SKM-1 (cell line): Measurements from ENCODE around the gene ZNF609.
"Not testable (repeated sequence)": the region's sequence is repeated elsewhere in the genome, so short reads cannot be mapped to it uniquely, and the experiment has no call there.

Source experiments
- DNase-seq: peaks from one replicate; lab custom pipeline; 2025; ENCODE audit not compliant: unreplicated experiment; lab: John Stamatoyannopoulos, UW

ZNF609 gene

DNA sequence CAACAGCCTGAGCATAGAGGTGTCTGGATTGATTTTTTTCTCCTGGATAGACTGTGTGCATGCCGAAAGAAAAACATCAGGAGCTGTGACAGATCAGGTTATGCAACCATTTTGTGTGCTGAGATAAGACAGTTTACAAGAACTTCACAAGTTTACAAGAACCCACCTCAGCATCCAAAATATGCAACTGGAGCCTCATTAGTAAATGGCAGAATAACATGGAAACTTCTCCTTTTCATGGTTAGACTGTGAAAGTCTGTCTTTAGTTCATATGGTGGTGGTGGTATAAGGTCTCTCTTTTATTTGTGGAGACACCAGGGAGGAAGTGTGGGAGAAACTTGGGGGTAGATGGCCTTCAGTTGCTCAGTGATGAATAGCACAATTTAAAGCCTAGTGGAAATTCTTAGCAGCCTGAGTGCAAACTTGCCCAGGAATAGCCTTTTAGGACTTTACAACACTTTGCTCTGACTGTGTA is 3.7 kb upstream of the ZNF609 start:
- DNase-seq, result peak; percentile 12

DNA sequence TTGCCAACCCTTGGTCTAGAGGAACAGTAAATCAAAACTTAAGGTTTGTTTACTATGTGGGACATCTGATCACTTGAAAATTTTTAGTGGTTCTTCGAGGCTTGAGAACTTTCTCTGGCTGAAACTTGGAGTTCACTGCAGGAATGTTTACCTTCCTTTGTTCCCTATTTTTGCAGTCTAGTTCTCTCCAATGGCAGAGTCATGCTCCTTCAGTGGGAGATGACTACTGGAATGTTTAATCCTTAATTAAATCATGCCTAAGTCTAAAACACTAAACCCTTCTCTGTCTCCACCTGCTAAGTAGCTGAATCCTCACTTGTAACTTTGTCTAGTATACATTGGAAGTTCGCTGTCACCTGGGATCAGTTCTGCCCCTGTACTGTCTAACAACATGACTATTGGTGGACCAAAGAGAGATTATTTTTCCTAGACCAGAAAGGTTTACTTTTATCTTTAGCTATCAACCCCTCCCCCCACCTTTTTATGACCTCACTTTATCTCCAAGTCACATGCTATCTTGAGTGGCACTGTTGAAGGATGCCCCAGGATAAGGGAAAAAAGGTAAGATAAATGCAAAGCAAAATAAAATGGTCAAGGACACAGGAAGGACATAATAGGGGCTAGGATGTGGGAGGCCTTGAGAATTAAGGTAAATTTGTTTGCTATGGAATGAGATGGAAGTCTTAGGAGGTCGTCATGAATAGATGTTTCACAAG is 1.2 kb upstream of the ZNF609 start:
- DNase-seq, result no peak

DNA sequence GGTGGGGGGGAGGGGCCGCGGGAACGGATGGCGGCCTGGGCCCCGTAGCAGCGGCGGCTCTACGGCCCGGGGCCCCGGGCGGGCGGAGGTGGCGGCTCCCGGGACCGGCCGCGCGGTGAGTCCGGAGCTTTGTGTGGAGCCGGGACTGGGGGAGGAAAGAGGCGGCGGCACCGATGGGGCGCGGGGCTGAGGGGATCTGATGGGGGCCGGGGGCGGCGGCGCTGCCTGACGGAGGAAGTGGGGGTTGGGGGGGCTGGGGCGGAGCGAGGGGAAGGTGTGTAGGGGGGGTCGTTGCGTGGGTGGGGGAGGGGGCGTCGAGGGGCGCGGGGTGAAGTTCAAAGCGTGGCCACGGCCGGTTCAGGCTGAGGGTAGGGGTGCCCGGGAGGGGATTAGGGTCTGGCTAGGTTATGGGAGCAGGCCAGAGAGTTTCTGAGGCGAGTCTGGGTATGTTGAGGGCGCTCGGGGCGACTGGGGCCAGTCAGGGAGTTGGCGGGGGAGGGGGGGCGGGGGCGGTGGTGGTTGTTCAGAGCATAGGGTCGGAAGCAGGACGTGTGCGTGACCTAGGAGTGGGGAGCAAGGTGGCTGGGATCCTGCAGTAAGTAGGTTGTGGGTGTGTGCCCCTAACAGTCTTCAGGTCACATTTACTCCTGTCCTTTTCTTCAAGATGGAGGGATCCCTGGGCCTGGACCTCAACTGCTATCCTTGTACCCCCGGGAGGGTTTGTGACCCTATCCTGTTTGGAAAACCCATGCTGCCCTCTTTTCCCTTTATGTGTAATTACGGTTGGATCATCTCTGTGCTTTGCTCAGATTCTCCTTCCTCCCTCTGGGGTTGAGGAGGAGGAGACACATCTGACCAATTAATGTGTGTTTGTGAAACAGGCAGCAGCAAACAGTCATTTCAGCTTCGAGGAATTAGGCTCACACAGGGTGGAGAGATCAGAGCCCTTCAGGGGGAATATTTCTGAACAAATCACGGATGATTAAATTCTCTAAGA is 644 bp downstream of the ZNF609 start:
- peak; percentile 21 for DNase-seq

DNA sequence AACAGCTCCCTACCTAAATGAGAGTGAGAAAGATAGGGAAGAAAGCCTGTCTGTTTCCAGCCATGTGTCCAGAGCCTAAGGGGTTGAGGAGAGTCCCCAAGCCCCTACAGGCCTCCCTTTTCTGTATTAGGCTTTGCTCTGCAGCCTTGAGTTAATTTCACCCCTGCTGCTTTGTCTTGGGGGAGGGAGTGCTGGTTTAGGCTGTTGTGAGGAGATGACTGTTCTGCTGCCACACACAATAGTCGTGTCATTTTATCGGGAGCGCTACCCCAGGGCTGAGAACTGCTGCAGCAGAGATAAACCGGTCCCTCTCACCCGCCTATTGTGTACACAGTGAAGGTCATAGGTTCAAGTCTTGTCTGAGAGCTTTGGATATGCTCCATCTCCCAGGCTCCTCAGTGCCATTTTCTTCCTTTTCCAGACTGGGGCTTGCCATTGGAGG is 1.4 kb downstream of the ZNF609 start:
- no peak for DNase-seq

DNA sequence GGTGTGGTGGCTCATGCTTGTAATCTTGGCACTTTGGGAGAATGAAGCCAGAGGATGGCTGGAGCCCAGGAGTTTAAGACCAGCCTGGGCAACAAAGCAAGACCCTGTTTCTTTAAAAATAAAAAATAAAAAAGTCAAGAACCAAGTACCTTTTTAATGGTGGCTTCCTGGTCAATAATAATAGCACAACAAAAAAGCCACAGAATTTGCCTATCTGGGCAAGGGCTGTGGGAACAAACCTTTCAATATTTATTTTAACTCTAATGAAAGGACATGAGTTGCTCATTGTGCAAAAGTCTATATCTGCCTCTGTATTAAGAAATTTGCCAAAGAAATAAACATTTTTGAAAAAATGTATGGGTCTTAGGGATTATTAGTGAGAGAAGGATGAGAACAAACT is 2.1 kb downstream of the ZNF609 start:
- DNase-seq, result no peak

DNA sequence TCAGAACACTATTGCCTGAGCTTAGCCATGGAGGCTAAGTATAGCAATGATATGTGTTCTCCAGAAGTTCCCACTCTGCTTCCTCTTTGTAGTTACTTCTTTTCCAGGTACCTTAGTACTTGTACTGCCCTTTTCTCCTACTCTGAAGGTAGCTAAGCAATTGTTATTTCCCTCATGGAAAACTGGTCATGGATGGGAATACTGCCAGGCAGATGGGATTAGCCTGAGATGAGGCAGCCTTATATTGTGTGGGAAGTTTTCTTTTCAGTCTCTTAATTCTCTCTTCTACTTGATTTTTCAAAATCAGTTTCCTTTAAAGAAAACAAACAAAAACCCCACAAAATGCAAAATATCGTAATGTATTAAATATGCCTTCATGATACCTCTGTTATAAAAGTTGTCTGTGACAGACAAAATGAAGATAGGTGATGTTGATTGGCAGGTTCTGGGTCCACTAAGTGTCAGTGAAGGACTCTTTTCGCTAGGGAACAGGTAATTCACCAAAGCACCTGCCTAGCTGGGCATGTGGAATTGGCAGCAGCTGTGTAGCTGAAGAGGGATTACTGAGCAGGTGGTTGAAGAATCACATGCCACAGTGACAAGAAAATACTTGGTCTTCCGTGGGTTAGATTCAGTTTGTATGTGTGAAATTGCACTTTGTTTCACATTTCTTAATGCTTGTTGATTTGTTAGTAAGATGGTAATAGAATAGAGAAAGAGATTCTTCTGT is 4.1 kb downstream of the ZNF609 start:
- DNase-seq, result no peak

DNA sequence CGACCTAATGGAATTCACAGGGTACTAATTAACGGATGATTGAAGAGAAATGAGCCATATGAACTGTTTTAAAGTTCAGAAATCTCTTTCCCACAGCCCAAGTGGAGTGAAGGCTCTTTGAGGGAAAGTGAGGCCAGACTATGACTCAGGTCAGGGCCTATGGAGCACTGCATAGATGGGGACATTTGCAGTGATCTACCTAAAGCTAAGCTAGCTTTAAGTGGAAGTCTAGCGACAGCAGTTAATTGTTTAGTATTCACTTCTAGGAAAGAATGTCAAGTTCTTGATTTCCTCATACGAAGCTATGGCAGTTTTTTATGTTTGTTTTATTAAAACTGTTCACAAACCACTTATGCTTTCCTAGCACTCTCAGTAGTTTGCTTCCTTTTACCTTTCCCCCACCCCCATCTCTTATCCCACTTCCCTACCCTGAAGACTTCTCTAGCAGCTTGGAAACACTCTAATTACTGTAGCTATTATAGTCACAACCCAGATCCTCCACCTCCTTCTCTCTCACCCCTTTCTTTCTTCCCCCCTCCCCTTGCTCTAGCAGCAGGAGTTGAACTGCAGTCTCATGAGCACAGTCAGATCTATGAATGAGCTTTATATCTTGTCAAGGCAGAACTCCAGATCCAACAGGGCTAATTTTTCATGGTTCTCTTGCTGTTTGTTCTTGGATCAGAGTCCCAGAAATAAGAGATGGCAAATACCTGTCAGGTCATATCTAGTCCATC is 6.2 kb downstream of the ZNF609 start:
- no peak for DNase-seq

DNA sequence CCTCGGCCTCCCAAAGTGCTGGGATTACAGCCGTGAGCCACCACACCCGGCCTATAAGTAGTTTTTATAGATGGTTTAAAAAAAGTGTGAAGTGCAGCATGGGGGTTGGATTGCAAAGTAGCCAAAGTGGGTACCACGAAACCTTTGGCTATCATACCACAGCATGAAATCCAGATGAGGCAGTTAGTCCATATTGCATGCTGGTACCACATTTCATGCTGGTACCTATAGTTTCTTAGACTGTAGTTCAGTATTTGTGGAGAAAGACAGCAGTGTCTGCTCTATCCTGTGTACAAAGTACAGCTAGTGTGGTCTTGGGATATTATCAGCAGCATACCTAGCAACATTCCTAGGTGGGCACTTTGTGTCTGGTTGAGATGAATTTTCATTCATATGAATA is 11.8 kb downstream of the ZNF609 start:
- no peak for DNase-seq

DNA sequence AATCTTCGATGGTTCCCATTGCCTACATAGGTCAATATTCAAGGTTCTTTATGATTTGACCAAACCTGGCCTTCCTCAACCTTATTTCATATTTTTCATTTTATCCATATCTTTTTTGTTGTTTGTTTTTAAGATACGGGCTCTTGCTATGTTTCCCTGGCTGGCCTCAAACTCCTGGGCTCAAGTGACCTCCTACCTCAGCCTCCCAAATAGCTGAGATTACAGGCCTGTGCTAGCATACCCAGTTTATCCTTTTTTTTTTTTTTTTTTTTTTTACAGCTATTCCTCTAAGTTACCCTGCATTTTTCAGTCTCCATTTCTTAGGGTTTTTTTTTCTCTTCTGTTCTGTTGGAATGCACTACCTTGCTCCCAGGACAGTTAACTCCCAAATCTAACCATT is 14.5 kb downstream of the ZNF609 start:
- DNase-seq, result no peak

DNA sequence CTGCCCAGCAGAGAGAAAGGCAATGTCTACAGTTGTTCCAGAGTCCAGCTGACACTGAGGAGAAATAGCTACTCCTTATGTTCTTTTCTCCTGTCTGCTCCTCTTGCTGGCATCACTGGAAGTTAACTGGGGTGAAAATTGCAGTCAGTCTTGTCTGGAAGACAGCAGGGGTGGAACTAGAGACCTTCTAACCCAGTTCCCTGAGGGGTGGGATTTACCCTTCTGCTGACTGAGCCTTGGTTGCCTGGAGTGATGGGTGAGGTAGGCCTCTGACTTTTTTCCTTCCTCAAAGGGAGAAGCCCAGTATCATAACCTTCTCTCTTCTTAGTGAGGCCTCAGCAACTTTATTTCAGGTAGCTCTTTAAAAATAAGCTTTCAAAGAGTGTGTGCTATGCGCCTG is 16.2 kb downstream of the ZNF609 start:
- no peak for DNase-seq

DNA sequence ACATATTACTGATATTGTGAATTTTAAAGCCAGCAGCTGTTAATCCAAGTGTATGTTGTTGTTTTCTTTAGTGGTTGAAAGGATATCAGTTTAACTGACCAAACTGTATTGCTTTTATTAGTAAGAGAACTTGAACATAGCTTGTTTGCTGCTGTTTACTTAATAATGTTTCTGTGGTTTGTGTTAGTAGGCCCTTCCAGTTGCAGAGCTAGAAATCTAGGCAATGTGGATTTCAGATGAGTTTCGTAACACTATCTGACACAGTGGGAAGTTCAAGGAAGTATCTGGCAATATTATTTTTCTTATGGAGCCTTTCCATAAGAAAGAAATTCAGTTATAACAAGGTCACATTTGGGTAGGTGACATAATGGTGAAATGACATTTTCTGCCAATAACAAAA is 18.5 kb downstream of the ZNF609 start:
- DNase-seq, result no peak

DNA sequence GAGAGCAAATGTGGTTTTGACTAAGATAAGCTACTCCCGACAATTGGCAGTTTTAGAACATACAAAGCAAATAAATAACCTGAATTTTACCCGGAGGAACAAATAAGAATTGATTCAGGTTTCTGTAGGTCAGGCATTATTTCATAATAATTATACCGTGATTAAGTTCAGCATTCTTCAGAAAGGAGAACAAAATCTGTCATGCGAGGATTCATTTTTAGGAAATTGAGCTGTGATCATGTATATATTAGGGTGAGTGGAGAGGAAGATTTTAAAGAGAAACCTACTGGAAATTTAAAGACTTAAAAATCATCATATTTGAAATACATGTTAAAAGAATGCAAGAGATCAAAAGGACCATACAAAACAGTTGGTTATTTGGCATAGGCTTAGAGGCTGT is 20.5 kb downstream of the ZNF609 start:
- DNase-seq, result no peak

DNA sequence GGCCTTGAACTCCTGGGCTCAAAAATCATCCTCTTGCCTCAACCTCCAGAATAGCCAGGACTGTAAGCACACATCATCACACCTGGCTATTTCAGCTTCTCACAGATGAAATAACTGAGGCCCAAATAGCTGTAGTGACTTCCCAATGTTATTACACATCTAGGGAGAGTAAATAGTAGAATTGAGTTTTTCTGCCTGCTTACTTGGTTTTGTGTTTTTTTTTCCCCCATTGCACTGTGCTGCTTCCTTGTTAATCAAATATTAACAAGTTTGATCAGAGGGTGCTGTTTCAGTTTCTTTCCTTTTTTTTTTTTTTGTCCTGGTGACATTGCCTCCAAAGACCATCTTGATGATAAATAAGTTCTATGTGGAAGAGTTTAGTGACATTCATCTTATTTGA is 23.4 kb downstream of the ZNF609 start:
- no peak for DNase-seq

DNA sequence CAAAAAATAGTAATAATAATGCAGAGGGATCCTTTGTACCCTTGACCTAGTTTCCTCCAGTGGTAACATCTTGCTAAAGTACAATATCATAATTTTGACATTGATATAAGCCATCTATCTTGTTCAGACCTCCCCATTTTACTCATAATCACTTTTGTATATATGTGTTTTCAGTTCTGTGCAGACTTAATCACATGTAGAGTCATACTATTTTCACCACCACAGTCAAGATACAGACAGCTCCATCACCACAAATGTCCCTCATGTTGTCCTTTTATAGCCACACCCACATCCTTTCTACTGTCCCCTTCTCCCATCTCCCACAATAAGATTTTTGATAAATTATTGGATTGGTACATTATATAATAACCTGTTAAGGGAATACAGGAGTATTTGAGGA is 25.4 kb downstream of the ZNF609 start:
- DNase-seq, result no peak

DNA sequence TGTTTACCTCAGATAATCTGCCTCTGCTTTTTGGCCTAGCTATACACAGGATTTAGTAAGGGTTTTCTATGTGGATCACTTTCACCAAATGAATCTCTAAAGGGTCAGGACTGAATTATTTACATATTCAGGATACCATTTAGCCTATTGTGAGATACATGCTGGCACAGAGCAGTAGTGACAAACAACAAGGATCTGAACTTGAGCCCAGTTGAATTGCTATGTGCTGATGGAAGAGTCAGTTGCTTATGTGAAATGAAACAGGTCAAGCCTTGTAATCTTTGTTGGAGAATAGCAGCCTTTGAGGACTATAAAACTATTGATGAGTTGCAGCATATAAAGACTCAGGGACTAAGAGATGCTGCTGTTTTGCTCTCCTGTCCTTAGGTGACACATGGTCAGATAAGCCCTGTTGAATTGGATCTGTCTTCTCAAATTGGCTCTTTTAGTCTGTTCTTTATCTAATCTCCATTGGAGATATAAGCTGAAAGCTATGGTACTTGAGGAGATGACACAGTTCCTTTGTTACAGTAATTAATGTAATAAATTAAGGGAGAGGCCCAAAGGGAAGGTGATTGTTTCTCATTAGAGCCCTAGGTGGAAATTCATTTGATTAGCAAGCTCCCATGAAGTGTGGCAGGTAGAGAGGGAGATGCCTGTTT is 30.4 kb downstream of the ZNF609 start:
- DNase-seq, result no peak

DNA sequence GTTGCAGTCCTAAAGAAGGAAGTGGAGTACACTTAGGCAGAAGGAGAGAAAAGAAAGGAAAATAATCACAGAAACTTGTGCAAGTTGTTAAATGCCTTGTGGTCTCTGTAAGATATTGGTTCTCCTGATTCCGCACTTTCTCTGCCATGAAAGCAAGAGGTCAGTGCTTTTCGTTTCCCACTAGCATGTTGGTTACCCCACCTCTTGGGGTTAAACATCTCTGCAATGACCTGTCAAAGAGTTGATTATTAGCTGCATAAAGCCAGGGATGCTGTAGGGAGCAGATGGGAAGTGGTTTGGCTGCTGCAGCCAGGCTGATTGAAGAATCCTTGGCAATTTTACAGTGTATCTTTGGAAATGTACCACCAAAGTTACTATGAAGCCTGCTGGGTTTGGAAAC is 33.3 kb downstream of the ZNF609 start:
- DNase-seq, result no peak

DNA sequence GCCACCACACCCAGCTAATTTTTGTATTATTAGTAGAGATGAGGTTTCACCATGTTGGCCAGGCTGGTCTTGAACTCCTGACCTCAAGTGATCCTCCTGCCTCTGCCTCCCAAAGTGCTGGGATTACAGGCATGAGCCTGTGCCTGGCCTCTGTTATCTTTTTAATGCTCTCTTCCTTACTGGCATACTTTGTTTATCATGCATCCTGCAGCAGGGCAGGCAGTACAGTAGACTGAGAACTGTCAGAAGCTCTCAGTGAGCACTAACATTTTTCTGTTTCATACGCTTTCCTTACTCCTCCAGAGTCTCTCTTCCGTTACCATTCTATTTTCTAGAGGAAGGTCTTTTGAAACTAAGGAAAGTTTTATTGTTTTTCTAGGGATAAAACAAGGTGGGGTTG is 35.6 kb downstream of the ZNF609 start:
- DNase-seq, result not testable (repeated sequence)

DNA sequence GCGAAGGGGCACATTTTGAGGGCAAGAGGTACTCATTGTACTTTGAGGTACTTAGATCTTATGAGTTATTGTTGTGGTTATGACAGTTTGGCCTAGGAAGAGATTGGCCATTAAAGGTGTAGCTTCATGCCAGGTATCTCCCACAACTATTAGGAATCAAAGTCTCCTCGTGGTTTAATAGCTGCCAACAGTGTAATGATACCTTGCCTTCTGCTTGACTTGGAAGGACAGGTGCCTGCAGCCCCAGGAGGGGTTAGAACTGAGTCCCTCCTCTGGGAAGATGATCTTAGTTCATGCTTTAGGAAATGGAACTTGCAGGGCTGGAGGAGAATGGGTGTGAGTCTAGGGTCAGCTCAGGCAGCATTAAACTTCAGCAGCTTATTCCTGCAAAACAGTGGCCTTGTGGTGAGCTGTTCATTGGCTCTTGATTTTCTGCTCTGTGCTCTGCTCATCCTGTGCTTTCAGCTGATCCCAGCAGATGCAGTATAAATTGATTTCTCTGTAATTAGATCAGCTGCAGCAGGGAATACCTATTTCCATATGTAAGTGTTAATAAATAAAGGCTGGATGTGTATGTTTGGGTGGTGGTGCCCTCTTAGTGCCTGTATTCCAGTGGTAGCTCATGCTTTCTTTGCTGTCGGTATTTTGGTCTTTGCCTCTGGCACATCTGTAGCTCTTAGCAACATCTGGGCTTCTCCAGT is 40.5 kb downstream of the ZNF609 start:
- DNase-seq, result no peak

DNA sequence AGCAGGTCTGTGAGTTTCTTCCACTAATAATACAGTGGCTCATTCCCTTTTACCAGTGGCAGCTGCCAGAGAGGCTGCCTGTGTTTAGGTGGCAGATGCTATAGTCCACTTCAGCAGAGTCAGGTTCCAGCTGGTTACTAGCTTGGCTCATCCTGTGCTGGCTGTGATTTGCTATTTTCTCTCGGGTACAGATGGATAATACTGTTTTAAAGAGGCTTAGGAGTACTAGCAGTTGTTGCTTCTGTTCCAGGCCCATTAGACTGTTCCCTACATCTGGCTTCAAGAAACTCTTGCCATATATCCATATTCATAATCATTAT is 41.0 kb downstream of the ZNF609 start:
- DNase-seq, result no peak

DNA sequence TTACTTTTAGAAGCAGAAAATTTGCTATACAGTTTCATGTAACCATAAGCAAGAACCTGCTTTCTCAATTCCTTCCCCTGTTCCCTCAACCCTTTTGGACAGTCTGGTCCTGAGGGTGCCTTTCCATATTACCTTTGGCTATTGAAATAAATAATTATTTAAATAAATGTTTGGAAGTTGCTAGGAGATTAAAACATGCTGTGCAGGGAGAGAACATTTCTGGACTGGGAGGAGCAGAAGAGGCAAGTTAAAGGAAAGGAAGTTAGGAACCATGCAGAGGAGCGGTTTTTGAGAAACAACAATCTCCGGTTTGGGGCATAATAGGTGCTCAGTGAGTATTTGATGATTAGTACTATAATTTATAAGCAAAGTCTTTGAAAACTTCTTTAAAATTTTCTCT is 41.8 kb downstream of the ZNF609 start:
- DNase-seq, result no peak
